HG03575 (cell line): ENCODE measurements around the gene IFT88.

Source experiments
- ATAC-seq: cut with Tn5 transposase; IDR thresholded peaks from one replicate; pipeline ENCODE4 v1.9.1; 2021; ENCODE audit not compliant: unreplicated experiment, insufficient number of reproducible peaks, low FRiP score; ENCODE audit errors: extremely low read depth

IFT88 gene, protein sequence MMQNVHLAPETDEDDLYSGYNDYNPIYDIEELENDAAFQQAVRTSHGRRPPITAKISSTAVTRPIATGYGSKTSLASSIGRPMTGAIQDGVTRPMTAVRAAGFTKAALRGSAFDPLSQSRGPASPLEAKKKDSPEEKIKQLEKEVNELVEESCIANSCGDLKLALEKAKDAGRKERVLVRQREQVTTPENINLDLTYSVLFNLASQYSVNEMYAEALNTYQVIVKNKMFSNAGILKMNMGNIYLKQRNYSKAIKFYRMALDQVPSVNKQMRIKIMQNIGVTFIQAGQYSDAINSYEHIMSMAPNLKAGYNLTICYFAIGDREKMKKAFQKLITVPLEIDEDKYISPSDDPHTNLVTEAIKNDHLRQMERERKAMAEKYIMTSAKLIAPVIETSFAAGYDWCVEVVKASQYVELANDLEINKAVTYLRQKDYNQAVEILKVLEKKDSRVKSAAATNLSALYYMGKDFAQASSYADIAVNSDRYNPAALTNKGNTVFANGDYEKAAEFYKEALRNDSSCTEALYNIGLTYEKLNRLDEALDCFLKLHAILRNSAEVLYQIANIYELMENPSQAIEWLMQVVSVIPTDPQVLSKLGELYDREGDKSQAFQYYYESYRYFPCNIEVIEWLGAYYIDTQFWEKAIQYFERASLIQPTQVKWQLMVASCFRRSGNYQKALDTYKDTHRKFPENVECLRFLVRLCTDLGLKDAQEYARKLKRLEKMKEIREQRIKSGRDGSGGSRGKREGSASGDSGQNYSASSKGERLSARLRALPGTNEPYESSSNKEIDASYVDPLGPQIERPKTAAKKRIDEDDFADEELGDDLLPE

DNA sequence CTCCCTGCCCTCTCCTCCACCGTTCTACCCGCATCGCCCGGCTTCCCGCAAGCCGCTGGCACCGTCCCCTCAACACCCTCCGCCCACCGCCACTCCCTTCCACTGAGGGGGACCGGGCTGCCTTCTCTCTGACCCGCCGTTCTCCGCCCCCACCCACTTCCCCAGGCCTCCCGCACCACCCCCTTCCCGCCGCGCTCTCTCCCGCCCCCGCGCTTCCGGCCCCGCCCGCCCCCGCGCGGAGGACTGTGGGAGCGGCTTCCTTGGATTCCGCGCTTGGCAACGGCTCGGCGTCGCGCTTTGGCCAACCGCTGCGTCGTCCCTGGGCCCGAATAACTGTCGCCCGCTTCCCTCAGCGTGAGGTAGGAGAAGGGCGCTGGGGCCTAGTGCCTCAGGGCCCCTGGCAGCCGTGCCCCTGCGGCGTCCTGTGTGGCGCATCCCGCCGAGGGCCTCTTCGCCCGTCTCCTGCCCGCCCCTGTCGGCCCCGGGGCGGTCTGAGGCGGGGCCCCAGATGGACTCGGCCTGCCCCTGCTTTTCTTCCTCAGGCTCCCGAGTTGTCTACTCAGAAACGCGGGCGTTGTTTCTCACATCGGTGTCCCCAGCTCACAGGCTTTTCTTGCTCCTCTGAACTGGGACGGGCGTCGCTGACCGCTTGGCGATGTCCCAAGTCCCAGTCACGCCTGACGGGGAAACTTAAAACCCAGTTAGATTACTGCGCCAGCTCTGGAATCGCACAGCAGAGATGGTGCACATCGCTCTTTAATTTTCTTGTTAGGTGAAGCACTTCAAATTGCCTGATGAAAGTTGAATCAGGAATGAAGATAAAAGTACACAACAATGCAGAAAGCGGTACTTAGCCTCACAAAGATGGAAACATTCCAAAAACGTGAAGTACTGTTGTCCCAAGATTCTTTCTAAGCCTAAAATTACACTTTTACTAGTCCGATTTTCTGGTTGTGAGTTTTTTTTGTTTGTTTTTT lies at the start of gene IFT88:
TSS of gene IFT88 (plus strand) at position 260 of the 977 bp plus-strand sequence. CDS start 7,229 bp downstream, outside the sequence.
- ATAC-seq: no peak

DNA sequence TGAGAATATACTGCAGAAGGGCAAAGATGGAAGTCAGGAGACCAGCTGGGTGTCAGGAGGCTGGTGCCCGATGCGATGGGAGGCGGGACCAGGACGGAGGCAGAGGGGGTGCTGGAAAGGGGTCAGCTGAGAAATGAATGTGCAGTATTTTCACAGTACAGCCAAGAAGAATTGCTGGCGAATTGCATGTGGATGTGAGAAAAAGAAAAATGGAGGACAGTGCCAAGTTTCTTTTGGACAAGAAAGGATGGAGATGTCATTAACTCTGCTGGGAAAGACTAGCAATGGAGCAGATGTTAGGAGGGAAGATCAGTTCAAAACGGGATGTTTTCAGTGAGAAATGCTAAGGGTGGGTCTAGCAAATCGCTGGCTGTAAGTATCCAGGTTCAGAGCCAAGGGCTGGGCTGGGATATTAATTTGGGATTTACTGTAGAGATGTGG lies 48.3 kb upstream of the IFT88 start:
- ATAC-seq: no peak

GRCh38 chr13:20519875-20520274 lies 47.1 kb upstream of the IFT88 start:
- no peak for ATAC-seq

DNA sequence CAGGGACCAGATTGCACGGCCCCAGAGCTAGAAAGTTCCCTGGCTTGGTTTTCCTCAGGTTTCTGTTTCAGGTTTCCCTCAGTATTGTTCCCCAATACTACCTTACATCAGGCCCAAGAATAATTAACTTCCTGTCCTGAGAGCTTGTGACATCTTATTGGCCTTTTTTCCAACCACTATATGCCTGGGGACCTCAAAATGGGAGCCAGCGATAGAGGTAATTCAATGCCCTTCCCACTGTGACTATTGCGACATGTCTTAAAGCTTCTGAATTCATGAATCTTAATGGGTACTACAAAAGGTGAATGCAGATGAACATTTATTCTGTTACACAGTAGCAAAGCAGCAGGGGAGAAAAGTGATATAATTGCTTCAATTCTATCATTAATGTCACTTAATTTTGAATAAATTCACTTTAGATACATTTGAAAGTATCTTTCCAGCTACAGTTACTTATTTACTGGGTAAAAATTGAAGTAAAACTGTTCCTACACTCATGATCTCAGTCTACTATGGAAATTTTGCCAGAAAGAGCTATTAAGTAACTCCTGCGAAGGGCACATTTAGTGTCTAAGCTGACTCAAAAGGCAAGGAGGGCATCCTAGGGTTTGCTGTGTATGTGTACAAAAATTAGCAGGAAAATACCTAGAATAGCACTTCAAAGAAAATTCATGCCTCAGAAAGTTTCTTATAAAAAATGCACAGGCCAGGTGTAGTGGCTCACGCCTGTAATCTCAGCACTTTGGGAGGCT lies 45.4 kb upstream of the IFT88 start:
- ATAC-seq: no peak

GRCh38 chr13:20525144-20525600 lies 41.8 kb upstream of the IFT88 start:
- ATAC-seq: no peak

DNA sequence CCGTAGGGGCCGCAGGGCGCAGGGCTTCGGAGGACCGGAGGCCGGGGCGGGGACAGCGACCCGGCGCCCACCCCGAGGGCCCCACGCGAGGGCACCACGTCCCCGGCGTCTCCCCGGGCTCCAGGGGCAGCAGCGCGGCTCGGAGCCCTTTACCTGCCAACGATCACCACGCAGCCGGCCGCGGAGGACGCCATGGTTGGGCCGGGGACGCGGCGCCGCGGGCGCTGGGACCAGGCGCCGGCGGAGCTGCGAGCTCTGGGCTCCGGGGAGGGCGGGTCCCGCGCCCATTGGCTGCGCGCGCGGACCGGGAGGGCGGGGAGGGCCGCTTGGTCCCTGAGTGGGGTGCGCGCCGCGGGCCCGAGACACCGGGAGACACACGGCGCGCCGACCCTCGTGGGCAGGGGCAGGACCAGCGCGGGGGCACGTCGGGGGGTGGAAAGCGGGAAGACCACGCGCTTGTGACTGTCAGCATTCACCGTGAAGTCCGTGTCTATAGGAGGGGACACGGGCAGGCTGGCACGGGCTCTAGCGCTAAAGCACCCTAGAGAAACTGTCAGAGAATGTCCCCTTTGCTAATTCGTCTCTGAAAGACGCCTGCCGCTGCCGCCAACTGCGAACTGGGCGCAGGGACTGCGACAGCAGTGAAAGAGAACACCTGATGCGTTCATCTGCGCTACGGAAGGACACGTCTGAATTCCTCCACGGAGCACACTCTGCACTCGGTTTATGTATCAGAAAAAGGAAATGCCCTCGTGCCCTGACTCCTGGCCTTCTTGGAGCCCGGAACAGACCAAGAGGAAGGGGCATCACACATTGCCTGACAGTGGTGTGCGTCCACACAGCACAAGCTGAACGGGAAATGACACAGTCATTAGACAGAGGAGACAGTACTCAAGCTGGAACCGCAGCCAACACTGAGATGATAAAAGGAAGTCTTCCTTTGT lies 41.1 kb upstream of the IFT88 start, which contains the start of gene CRYL1:
TSS of gene CRYL1 (minus strand) at position 257 of the 944 bp plus-strand sequence. CDS start at position 194, 63 bp downstream.
- ATAC-seq: no peak

- ATAC-seq: no peak
Measured at GRCh38 chr13:20526664-20527063, 40.3 kb upstream of the IFT88 start.

DNA sequence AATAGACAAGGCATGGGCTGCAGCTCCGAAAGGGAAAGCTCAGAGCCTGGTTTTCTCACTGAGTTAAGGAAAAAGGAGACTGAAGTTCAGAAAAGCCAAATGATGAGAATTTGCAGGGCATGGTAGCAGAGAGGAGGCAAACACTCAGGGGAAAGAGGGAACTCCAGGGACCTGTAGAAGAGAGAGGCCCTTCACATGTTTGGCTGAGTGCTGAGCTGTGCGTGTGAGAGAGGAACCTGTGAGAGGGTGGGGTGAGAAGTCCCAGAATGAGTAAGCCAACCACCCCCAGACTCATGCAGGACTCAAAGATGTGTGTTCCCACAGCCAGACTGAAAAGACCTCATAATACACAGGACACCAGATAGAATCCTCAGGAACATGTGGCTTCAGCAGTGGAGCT lies 38.5 kb upstream of the IFT88 start:
- no peak for ATAC-seq

- no peak for ATAC-seq
Measured at GRCh38 chr13:20534038-20534608, 32.8 kb upstream of the IFT88 start.

GRCh38 chr13:20536992-20537391 lies 30.0 kb upstream of the IFT88 start:
- no peak for ATAC-seq

DNA sequence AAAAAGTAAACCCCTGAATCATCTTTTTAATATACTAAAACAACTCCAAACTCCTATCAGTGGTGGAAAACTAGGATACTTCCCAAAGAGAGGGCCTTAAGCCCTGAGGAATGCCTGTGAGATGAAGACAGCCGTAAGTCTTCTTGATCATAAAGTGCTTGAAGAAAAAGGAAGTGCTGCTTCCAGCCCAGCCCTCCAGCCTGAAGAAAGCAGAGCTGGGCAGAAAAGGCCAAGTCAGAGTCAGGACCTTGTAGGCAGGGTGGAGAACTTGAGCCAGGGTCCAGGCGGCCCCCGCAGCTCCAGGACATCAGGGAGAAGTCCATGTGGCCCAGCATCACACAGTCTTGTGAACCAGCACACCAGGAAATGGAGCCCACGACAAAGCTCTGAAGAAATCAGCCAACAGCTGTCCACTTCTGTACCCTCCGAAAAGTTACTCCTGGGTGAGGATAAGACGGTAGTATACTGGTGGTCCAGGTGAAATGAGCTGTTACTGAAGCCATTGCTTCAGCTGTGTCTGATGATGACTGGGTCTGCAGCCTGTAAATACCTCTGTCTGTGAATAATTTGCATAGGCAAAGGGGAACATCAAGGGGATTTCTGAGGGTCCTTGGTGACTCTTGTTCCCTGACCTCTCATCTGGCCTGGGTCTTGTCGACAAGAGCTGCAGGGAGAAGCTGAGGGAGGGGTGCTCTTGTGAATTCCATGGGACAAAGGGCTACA lies 22.6 kb upstream of the IFT88 start:
- no peak for ATAC-seq

- ATAC-seq: no peak
Measured at GRCh38 chr13:20546556-20546955, 20.4 kb upstream of the IFT88 start.

DNA sequence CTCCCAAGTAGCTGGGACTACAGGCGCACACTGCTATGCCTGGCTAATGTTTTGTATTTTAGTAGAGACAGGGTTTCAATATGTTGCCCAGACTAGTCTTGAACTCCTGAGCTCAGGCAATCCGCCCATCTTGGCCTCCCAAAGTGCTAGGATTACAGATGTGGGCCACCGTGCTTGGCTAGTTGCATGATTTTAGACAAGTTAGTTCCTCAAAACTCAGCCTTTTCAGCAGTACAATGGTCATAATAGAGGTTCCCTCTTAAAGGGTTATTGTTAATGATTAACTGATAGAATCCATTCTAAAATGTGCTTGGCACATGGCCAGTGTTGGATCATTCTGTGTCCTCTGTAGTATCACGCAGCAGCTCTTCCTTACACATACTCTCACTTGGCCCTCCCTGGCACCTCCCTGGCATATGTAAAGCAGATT lies 19.5 kb upstream of the IFT88 start:
- ATAC-seq: no peak

DNA sequence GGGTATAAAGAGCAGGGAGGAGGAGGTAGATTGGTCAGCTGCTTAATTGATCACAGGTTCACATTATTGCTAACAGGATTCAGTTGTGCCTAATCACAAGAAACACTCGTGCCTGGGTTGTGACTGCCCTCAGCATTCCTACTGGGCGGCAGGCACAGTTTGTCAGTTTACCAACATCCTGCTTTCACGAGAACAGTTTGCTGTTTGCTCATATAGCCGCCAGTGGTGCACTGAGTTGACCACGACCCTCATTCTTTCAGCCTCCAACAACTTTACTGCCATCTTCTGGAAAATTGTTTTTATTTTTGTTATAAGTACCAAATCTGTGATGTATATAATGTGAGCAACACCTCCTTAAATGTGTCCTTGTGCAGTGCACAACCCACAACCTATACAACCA lies 16.2 kb upstream of the IFT88 start:
- ATAC-seq: no peak

GRCh38 chr13:20553311-20553710 lies 13.6 kb upstream of the IFT88 start:
- no peak for ATAC-seq

GRCh38 chr13:20558982-20559381 lies 8.0 kb upstream of the IFT88 start:
- no peak for ATAC-seq
